Activated naive CD4-positive, alpha-beta T cell treated with anti-CD3 and anti-CD28 coated beads, Interleukin-2, amount 50 U/mL, for 72 hours (primary cell): ENCODE data around the gene CYBA. TPM values are rescaled to one million over a fixed set of nuclear protein-coding genes. Genes with fewer than 3 reads are reported as not detected.

ENCODE experiments used
- ATAC-seq, 2 donors: fragments of 150-1000 bp; cut with Tn5 transposase; 2 replicates each; pipeline ENCODE4 v1.10.0; 2021; ENCODE audit warnings: mild to moderate bottlenecking in 2 of 2, moderate library complexity in 2 of 2
- DNase-seq, 2 donors: peaks; one replicate each; pipeline ENCODE4 v3.0.0; 2021 to 2022; ENCODE audit warnings: low spot score in 2 of 2
- H3K27ac Mint-ChIP-seq, 2 donors: one replicate each; pipeline ENCODE4 v1.8.0; 2022; ENCODE audit warnings: mild to moderate bottlenecking in 2 of 2, mixed read lengths in 2 of 2
- H3K36me3 Mint-ChIP-seq, 2 donors: one replicate each; pipeline ENCODE4 v1.8.0; 2022; ENCODE audit warnings: mixed read lengths in 2 of 2
- H3K9me3 Mint-ChIP-seq, 2 donors: one replicate each; pipeline ENCODE4 v1.8.0; 2022; ENCODE audit warnings: mixed read lengths in 2 of 2
- total RNA-seq, 2 donors: library from RNA; stranded (reverse); gene quantifications; one replicate each; pipeline ENCODE4 v1.2.3, GENCODE V29; 2022

The CYBA gene
- total RNA-seq, 2 donors from 2014 or later, result 112 to 267 TPM

GRCh38 chr16:88630941-88631340, 19.9 kb downstream of the CYBA start:
- H3K27ac Mint-ChIP-seq, result no peak overlapping the region
- no peaks in the 10 kb centered on the region for H3K9me3 Mint-ChIP-seq
- ATAC-seq, result no peak
- peaks cover 0 to 7% of the 10 kb centered on the region in 2 donors for H3K36me3 Mint-ChIP-seq
- DNase-seq, result no peak

- no peaks in the 10 kb centered on the region for H3K9me3 Mint-ChIP-seq
- ATAC-seq (no peak), DNase-seq (no peak)
These were observed 20.4 kb downstream of the CYBA start for GRCh38 chr16:88630433-88630832.

GRCh38 chr16:88629835-88630234, 21.0 kb downstream of the CYBA start:
- ATAC-seq (no peak), DNase-seq (no peak)
- peaks cover 0 to 7% of the 10 kb centered on the region in 2 donors for H3K36me3 Mint-ChIP-seq
- H3K9me3 Mint-ChIP-seq, result no peaks in the 10 kb centered on the region
- H3K27ac Mint-ChIP-seq, result no peak overlapping the region

More at GRCh38 chr16:88630433-88630832, 20.4 kb downstream of the CYBA start:
- H3K27ac Mint-ChIP-seq, result no peak overlapping the region
- peaks cover 0 to 7% of the 10 kb centered on the region in 2 donors for H3K36me3 Mint-ChIP-seq

- Mint-ChIP-seq H3K9me3 (no peaks in the 10 kb centered on the region), H3K36me3 (peaks cover 0 to 7% of the 10 kb centered on the region in 2 donors), H3K27ac (no peak overlapping the region)
- DNase-seq (no peak), ATAC-seq (peak in 1 of 2 donors; percentile 31)
These were observed 22.3 kb downstream of the CYBA start for GRCh38 chr16:88628512-88628974.

GRCh38 chr16:88627531-88628411, 23.1 kb downstream of the CYBA start:
- no peak for ATAC-seq
- no peak overlapping the region for H3K27ac Mint-ChIP-seq

GRCh38 chr16:88626646-88627045, 24.2 kb downstream of the CYBA start:
- peaks cover 0 to 18% of the 10 kb centered on the region in 2 donors for H3K36me3 Mint-ChIP-seq
- DNase-seq (no peak), ATAC-seq (no peak)
- no peak overlapping the region for H3K27ac Mint-ChIP-seq
- H3K9me3 Mint-ChIP-seq, result no peaks in the 10 kb centered on the region

More at GRCh38 chr16:88627531-88628411, 23.1 kb downstream of the CYBA start:
- DNase-seq, result no peak
- peaks cover 0 to 12% of the 10 kb centered on the region in 2 donors for H3K36me3 Mint-ChIP-seq
- H3K9me3 Mint-ChIP-seq, result no peaks in the 10 kb centered on the region

GRCh38 chr16:88624977-88625576, 25.8 kb downstream of the CYBA start:
- H3K36me3 Mint-ChIP-seq, result peaks cover 0 to 18% of the 10 kb centered on the region in 2 donors
- H3K27ac Mint-ChIP-seq, result peak overlapping the region in 1 of 2 donors; percentile 88
- ATAC-seq (peak in 1 of 2 donors; percentile 16), DNase-seq (no peak)
- no peaks in the 10 kb centered on the region for H3K9me3 Mint-ChIP-seq

GRCh38 chr16:88624481-88624880, 26.4 kb downstream of the CYBA start:
- Mint-ChIP-seq H3K27ac (no peak overlapping the region), H3K36me3 (peaks cover 0 to 18% of the 10 kb centered on the region in 2 donors), H3K9me3 (no peaks in the 10 kb centered on the region)
- DNase-seq (no peak), ATAC-seq (no peak)

- ATAC-seq, result no peak
- H3K27ac Mint-ChIP-seq, result peak overlapping the region in 1 of 2 donors; percentile 52
- peaks cover 0 to 18% of the 10 kb centered on the region in 2 donors for H3K36me3 Mint-ChIP-seq
- H3K9me3 Mint-ChIP-seq, result no peaks in the 10 kb centered on the region
- no peak for DNase-seq
These were observed 27.0 kb downstream of the CYBA start for GRCh38 chr16:88623858-88624257.

- no peaks in the 10 kb centered on the region for H3K9me3 Mint-ChIP-seq
- no peak overlapping the region for H3K27ac Mint-ChIP-seq
- H3K36me3 Mint-ChIP-seq, result peaks cover 0 to 18% of the 10 kb centered on the region in 2 donors
- ATAC-seq, result no peak
- DNase-seq, result no peak
These were observed 28.0 kb downstream of the CYBA start for GRCh38 chr16:88622866-88623265.

GRCh38 chr16:88622125-88622524, 28.7 kb downstream of the CYBA start:
- no peak for ATAC-seq
- DNase-seq, result no peak
- Mint-ChIP-seq H3K36me3 (peaks cover 0 to 11% of the 10 kb centered on the region in 2 donors), H3K27ac (no peak overlapping the region), H3K9me3 (no peaks in the 10 kb centered on the region)

GRCh38 chr16:88619859-88620815, 30.7 kb downstream of the CYBA start:
- ATAC-seq (peak; percentile 56 to 71), DNase-seq (no peak)
- Mint-ChIP-seq H3K27ac (peak overlapping the region; percentile 24 to 81), H3K36me3 (peaks cover 0 to 11% of the 10 kb centered on the region in 2 donors), H3K9me3 (no peaks in the 10 kb centered on the region)

GRCh38 chr16:88618956-88619667, 31.7 kb downstream of the CYBA start:
- Mint-ChIP-seq H3K27ac (peak overlapping the region; percentile 24 to 65), H3K9me3 (no peaks in the 10 kb centered on the region), H3K36me3 (peaks cover 0 to 11% of the 10 kb centered on the region in 2 donors)
- DNase-seq (no peak), ATAC-seq (no peak)

- DNase-seq, result no peak
- Mint-ChIP-seq H3K9me3 (no peaks in the 10 kb centered on the region), H3K27ac (peak overlapping the region; percentile 24 to 91), H3K36me3 (peaks cover 0 to 10% of the 10 kb centered on the region in 2 donors)
- ATAC-seq, result no peak
These were observed 32.5 kb downstream of the CYBA start for GRCh38 chr16:88618182-88618955.
